ENCODE data around the gene GIT2. TPM values are rescaled to one million over a fixed set of nuclear protein-coding genes. Genes with fewer than 3 reads are reported as not detected.

GIT2 gene, protein sequence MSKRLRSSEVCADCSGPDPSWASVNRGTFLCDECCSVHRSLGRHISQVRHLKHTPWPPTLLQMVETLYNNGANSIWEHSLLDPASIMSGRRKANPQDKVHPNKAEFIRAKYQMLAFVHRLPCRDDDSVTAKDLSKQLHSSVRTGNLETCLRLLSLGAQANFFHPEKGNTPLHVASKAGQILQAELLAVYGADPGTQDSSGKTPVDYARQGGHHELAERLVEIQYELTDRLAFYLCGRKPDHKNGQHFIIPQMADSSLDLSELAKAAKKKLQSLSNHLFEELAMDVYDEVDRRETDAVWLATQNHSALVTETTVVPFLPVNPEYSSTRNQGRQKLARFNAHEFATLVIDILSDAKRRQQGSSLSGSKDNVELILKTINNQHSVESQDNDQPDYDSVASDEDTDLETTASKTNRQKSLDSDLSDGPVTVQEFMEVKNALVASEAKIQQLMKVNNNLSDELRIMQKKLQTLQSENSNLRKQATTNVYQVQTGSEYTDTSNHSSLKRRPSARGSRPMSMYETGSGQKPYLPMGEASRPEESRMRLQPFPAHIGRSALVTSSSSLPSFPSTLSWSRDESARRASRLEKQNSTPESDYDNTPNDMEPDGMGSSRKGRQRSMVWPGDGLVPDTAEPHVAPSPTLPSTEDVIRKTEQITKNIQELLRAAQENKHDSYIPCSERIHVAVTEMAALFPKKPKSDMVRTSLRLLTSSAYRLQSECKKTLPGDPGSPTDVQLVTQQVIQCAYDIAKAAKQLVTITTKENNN
- polyA plus RNA-seq (2012; ENCODE audit: insufficient read depth, insufficient read length) = 42.3 TPM

DNA sequence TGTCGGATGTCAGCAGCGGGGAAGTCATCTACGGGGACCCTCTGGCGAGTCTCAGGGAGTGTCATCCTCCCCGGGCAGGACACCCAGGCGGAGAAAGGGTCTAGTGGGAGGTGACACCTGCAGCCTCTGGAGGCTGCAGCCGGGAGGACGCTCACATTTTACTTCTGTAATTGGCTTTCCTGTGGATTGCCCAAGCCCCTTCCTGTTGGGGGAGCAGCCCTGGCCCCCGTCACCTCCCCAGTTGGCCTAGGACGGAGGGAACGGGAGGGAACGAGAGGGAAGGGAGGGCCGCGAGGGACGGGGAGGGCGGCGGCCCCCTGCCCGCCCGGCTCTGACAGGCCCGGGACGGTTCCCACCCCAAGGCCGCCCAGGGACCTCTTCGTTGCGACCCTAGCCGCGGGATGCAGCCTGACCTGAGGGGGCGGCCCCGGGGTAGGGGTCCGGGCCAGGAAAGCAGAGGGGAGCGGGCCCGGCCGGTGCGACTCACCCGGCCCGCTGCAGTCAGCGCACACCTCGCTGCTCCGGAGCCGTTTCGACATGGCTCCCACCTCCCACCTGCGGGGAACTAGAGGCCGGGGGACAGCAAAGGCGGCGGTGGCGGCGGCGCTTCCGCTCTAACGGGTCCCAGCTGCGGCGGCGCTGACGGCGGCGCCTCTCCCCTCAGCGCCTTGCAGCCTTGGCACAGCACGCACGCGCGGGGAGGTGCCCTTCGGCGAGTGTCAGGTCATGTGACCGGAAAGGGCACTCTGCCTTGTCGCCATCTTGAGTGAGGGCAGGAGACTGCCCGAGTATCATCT lies at the start of gene GIT2:
Gene GIT2 (minus strand): TSS at position 683 of the 797 bp plus-strand sequence. CDS start 144 bp downstream, at position 539.
- peak within 1 kb of the TSS; percentile 87 for H3K4me3 ChIP-seq (ENCODE audit: low read length)
- DNase-seq (ENCODE audit: low read depth, low spot score) = peak; percentile 95

DNA sequence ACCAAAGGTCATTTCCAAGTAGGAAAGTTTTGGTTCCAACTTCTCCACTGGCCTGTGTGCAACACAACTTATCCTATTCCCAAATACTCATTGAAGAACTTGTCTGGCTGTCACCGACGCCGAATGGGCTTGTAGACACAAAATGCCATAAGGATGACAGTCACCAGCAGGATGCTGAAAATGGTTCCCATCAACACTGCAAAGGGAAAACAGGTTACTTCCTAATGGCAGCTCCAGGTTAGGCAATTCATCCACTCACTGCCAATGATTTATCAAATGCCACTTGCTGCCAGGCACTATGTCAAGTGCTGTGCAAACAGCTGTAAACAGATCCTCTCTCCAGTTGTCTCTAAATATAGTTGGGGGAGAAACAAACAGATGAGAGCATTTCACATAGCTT lies 46.1 kb upstream of the GIT2 start:
- DNase-seq (ENCODE audit: low read depth, low spot score) = no peak
- no peak overlapping the region for H3K4me3 ChIP-seq (ENCODE audit: low read length)

DNA sequence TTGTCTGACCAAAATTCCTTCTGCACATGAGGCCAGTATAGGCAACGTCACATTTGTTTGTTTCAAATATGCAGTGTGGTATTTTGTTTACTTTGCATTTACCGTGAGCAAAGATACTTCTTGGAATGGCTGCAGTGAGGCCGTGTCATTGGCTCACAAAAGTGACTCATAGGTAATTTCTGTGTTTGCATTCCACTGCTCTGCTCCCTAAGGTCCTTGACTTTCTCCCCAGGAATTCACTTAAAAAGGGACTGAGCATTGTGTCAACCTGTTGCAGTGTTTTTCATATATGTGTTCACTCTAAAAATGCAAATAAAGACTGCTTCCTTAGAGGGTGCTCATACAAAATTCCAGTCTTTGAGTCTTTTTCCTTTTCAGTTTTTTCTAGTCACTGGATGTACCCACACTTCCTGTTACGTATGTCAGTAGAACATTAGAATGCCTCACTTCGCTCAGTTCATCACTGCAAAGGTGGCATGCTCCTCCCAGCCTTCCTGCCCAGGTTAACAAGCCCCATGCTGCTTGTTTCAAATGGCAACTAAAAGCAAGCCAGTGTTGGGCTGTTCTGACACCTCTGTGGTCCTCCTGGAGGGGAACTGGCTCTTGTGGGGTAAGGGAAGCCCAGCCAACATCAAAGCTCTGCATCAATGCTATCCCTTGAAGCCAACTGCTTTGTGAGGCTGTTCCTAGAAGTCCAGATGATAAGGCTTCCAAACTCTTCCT lies 43.1 kb upstream of the GIT2 start:
- H3K4me3 ChIP-seq (ENCODE audit: low read length) = no peak overlapping the region
- peak; percentile 35 for DNase-seq (ENCODE audit: low read depth, low spot score)

DNA sequence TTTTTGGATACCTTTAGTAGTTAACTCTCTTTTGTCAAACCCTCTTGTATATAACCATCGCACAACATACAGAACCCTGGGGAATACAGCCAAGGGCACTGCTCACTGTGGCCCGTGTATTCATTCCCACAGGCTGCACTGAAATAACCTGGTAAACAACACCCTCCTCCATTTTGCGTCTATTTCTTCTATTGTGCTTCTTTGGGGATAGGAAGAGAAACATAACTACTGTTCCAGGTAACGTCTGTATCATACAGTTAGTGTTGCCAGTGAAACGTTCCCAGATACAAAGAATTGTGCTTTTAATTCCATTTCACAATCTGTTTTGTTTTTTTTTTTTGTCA lies 42.5 kb upstream of the GIT2 start:
- no peak overlapping the region for H3K4me3 ChIP-seq (ENCODE audit: low read length)
- DNase-seq (ENCODE audit: low read depth, low spot score) = no peak

DNA sequence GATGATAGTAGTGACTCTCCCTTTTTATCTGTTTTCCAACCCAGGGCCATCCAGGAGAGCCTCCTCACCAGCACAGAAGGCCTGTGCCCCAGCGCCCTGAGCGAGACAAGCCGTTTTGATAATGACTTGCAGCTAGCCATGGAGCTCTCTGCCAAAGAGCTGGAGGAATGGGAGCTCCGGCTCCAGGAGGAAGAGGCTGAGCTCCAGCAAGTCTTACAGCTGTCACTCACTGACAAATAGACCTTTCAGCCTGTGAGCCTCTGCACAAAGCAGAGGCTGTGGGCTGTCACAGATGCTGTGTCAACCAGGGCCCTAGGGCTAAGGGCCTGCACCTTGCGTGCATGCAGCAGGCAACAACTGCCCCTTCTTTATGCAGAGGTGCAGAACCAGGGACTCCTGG lies 41.1 kb upstream of the GIT2 start:
- no peak overlapping the region for H3K4me3 ChIP-seq (ENCODE audit: low read length)
- no peak for DNase-seq (ENCODE audit: low read depth, low spot score)

DNA sequence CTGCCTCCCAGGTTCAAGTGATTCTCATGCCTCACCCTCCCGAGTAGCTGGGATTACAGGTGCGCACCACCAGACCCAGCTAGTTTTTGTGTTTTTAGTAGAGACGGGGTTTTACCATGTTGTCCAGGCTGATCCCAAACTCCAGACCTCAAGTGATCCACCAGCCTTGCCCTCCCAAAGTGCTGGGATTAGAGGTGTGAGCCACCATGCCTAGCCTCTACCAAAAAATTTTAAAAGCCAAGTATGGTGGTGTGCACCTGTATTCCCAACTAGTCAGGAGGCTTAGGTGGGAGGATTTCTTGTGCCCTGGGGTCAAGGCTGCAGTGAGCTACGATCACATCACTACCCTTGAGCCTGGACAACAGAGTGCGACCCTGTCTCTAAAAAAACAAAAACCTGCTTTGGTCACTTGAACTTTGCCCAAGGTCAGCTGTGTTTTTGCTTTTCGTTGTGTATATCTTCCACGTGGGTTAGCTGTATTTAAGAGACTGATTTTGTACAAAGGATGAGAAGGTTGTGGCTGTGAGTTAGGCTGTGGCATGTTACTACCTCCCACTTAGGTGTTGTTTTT lies 39.5 kb upstream of the GIT2 start:
- DNase-seq (ENCODE audit: low read depth, low spot score) = no peak
- H3K4me3 ChIP-seq (ENCODE audit: low read length) = no peak overlapping the region

DNA sequence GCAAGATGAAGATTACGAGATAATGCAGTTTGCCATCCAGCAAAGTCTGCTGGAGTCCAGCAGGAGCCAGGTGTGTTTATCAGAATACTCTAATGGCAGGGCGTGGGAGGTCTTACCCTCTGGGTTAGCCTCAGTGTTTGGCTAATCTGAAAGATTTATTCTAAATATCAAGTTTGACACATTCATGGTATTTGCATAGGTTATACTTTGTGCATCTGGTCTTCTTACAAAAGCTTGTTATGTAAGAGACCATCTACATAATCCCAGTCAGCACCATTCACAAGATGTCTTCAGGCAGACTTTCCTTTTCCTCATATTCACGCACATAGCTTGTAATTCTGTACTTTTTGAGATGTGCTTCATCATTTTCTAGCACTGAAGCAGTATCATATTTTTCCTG lies 37.7 kb upstream of the GIT2 start:
- no peak overlapping the region for H3K4me3 ChIP-seq (ENCODE audit: low read length)
- DNase-seq (ENCODE audit: low read depth, low spot score) = no peak

DNA sequence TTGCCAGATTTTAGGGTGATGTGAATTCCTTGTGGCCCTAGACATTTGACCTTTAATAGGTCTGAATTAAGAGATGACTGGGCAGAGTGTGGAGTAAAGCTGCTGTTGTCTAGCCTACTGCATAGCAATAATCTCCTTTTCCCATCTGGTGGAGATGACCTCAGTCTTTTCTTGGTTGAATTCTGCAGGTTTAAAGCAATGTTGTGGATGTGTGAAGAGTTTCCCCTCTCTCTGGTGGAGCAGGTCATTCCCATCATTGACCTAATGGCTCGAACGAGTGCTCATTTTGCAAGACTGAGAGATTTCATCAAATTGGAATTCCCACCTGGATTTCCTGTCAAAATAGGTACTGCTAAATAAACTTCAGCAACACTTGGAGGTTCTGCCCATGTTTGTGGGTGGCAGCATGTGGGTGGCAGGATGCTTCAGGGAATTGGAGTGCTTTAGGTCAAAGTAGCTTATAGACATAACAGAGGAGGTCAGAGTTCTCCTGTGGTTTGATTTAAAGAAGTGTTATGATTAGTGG lies 33.2 kb upstream of the GIT2 start:
- no peak for DNase-seq (ENCODE audit: low read depth, low spot score)
- H3K4me3 ChIP-seq (ENCODE audit: low read length) = no peak overlapping the region

DNA sequence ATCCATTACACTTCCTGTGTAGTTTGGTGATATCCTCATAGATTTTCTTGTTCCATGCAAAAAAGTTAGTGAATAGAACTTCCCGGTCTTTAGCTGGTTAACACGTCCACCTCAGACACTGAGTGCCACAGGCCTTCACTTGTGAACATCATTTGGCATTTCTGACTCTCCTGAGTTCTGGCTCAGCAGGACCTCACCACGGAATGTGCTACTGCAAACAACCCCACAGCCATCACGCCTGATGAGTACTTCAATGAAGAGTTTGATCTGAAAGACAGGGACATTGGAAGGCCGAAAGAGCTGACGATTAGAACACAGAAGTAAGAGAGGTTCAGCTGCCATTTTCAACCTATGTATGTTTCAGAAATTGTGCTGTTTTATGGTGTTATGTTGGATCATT lies 32.2 kb upstream of the GIT2 start:
- no peak for DNase-seq (ENCODE audit: low read depth, low spot score)
- no peak overlapping the region for H3K4me3 ChIP-seq (ENCODE audit: low read length)

DNA sequence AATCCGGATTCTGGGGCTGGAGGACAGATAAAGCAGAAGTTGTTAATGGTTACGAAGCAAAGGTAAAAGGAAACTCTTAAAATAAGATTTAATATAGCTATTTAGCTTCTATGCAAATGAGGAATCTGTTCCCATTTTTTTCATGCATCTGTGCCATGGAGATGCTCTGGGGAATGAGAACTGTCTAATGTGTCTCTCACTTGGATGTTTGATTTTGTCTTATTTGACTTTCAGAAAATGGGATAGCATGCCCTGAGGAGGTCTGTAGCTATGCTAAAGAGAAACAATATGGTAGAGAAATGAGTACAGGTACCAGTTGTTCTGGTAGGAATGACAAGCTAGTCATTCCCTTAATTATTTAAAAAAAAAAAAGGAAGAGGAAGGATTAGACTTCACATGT lies 27.9 kb upstream of the GIT2 start:
- no peak overlapping the region for H3K4me3 ChIP-seq (ENCODE audit: low read length)
- no peak for DNase-seq (ENCODE audit: low read depth, low spot score)

DNA sequence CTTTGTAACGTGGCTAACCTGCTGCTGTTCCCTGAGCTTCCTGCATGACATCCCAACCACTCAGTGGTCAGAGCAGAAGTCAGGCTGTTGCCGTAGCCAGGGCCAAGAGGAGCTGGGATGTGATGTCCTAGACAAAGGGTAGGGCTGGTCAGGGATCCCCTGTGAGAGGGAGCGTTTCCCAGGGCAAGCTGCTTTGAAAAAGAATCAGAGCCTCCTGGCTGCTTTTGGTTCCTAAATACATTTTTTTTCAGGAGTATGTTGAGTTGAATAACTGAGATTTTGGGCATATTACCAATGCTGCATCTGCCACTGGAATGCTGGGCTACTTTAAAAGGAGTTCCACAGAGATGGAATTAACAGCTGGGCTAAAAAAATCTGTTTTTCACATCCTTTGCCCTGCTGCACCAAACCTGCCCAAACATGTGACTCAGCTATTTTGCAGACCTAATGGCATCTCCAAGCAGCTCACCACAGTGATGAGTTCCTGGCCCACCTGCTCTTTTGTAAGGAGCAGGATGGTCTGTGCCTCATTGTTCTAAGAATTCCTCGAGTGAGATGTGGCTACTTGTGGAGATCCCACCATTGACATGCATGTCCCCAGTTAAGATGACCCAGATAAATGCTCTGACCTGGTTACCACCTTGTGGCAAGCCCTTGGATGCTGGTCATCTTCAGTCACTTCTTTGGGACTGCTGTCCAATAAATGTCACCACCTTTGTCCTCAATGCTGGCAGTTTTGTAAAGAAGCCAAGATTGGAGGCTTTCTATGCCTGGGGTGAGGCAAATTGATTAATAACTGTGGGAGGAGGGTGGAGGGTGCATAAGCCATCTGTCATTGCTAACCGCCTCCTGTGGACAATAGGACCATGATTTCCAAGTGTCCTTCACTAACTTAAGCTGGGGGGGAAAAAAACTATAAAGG lies 27.2 kb upstream of the GIT2 start:
- H3K4me3 ChIP-seq (ENCODE audit: low read length) = no peak overlapping the region
- DNase-seq (ENCODE audit: low read depth, low spot score) = no peak

DNA sequence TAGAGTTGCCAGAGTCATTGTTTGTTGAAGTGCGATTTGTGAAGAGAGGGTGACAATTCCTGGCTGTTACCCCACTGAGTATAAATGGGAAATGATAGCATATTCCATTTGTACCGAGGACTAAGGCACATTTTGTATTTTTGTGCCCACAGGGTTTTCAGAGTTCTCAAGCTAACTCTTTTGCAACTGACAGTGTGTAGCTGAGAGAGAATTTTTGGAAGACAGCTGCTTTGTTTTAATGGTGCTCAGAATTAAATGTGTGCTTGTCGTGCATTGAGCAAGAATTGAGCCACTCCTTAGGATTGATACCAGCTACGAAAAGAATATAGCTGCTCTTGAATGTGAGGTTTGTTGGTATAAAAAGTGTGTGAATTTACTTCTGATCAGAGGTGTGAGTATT lies 24.8 kb upstream of the GIT2 start:
- DNase-seq (ENCODE audit: low read depth, low spot score) = no peak
- no peak overlapping the region for H3K4me3 ChIP-seq (ENCODE audit: low read length)

DNA sequence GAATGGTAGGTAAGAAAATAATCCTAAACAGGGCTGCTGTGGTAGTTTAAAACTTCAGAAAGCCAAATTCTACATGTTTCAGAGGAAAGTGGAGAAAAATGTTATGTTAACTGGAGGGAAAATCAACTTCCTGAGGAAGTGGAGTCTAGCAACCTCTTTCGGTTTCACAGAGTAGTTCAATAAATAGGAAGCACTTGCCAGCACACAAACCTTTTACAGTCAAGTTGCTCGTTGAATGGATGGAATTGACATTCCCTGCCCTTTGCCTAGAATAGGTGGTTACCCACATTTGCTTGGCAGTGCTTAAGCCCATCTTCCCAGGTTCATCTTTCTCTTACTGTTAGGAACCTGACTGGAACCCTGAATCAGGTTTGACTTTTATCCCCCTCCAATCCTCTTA lies 19.0 kb upstream of the GIT2 start:
- DNase-seq (ENCODE audit: low read depth, low spot score) = peak; percentile 44
- H3K4me3 ChIP-seq (ENCODE audit: low read length) = no peak overlapping the region

DNA sequence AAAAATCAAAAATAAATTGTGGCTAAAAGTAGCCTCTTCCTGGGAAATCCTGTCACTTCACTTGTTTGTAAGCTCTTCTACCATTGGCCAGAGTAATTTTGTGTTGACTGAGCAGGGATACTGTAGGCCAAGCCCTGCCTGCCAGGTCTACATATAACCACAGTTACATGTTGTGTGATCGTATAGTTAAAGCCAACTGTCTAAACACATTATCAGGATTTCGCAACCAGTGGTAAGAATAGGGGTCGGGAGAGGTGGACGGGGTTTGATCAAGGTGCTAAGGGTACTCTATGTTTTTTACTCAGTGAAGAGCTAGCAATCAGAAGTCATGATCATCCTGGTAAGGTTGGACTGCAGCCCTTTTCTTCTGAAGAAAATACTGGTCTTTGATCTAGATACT lies 16.5 kb upstream of the GIT2 start:
- no peak overlapping the region for H3K4me3 ChIP-seq (ENCODE audit: low read length)
- no peak for DNase-seq (ENCODE audit: low read depth, low spot score)

DNA sequence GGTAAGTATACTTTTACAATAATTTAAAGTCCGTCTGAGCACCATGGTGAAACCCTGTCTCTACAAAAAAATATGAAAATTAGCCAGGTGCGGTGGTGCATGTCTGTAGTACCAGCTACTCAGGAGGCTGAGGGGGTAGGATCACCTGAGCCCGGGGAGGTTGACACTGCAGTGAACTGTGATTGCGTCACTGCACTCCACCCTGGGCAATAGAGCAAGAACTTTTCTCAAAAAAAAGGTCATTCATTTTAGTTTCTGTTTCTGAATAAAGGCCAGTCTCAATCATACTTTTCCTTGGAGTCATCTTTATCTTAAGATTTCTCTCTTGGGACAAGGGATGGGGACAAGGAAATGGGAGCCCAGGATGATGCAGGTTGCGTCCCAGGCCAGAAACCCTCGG lies 16.0 kb upstream of the GIT2 start:
- DNase-seq (ENCODE audit: low read depth, low spot score) = no peak
- no peak overlapping the region for H3K4me3 ChIP-seq (ENCODE audit: low read length)

DNA sequence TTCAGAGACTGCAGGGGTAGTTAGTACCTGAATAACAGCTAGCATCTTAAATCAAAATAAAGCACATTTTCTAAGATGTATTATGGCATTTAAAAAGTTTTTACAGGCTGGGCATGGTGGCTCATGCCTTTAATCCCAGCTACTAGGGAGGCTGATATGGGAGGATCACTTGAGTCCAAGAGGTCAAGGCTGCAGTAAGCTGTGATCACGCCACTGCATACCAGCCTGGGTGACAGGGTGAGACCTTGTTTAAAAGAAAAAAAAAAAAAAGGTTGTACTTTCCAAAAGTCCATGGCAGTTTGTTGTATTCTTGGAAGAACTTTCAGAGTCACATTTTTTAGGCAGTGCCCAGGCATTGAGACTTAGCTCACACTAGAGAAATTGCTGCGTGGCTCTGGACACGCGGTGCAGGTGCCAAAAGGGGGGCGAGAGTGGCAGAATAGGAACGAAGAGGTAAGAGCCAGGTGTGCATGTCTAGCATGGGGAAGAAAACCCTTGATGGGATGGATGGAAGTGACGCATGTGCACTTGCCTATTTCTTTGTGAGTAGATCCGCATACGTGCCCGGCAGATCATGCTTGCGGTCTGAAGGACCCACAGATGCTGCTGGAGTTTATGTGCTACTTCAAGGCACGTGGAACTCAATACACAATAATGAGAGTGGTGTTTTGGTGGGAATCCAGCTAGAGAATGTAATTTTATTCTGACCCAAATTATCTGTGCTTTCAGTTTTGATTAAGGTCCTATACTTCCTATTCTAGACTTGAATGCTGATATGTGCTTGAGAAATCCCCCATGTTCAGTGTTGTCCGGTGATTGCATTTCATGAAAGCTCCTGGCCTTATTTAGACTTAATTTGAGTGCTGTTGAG lies 14.9 kb upstream of the GIT2 start:
- H3K4me3 ChIP-seq (ENCODE audit: low read length) = no peak overlapping the region
- no peak for DNase-seq (ENCODE audit: low read depth, low spot score)
